ENCODE measurements around the gene FDPS.

Gene FDPS

DNA sequence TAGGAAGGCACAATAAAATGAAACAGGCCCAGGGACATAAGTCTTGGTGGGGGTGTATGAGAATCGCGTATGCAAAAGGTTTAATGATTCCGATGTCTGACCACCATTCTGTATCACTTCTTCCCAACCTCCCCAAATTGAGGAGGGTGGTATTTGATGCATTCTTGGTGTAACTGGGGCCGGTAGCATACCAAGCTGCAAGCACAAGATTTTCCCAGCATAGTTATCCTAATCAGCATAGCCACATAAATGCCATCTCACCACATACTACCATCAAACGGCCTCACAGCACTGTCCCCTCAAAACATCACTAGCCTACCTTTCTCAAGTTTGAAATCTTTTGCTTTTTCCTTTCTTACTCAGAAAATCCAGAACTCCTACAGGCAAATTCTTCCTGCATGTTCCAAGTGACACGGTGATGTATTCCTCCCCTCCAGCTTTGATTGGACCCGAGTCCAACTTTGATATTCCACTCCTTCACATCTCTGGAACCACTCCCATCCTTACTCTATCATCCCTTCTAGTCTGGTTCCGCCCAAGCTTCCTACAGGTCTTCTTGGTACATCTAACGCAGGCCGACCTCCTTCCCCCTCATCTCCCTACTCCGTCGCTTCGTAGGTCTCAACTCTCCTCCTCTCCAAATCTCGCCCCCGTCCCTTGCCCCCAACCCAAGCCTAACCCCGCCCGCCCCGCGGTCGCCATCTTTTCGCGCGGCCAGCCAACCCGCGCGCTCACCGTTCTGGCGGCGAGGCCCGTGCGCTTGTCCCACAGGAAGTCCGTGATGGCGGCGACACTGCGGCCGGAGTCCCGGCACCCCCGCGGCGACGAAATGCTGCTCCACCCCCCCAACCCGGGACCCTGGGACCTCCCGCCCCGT lies 36.0 kb upstream of the FDPS start (continued):
- TF ChIP-seq, protein P1, sequence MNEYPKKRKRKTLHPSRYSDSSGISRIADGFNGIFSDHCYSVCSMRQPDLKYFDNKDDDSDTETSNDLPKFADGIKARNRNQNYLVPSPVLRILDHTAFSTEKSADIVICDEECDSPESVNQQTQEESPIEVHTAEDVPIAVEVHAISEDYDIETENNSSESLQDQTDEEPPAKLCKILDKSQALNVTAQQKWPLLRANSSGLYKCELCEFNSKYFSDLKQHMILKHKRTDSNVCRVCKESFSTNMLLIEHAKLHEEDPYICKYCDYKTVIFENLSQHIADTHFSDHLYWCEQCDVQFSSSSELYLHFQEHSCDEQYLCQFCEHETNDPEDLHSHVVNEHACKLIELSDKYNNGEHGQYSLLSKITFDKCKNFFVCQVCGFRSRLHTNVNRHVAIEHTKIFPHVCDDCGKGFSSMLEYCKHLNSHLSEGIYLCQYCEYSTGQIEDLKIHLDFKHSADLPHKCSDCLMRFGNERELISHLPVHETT (tag by site-specific recombination; IDR thresholded peaks at IDR 0.05), result peak; percentile 57; the same call in 1 of the 2 replicates
- peak; percentile 81; the same call in 1 of the 2 replicates for TF ChIP-seq KLF7 (tag by site-specific recombination; IDR thresholded peaks at IDR 0.05; ENCODE audit: borderline replicate concordance)
- TF ChIP-seq, protein P2, sequence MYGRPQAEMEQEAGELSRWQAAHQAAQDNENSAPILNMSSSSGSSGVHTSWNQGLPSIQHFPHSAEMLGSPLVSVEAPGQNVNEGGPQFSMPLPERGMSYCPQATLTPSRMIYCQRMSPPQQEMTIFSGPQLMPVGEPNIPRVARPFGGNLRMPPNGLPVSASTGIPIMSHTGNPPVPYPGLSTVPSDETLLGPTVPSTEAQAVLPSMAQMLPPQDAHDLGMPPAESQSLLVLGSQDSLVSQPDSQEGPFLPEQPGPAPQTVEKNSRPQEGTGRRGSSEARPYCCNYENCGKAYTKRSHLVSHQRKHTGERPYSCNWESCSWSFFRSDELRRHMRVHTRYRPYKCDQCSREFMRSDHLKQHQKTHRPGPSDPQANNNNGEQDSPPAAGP (tag by site-specific recombination; IDR thresholded peaks at IDR 0.05), result peak; percentile 79; the same call in 1 of the 2 replicates
- TF ChIP-seq ZNF843 (tag by site-specific recombination; IDR thresholded peaks at IDR 0.05), result 0 out of 2 replicates have a peak, but pooled peaks have one; percentile 9
- 0 out of 2 replicates have a peak, but pooled peaks have one; percentile 28 for TF ChIP-seq KLF16 (tag by site-specific recombination; IDR thresholded peaks at IDR 0.05)
- peak; percentile 68 for TF ChIP-seq ZBTB48 (tag by site-specific recombination; IDR thresholded peaks at IDR 0.05)
- TF ChIP-seq, protein P3, sequence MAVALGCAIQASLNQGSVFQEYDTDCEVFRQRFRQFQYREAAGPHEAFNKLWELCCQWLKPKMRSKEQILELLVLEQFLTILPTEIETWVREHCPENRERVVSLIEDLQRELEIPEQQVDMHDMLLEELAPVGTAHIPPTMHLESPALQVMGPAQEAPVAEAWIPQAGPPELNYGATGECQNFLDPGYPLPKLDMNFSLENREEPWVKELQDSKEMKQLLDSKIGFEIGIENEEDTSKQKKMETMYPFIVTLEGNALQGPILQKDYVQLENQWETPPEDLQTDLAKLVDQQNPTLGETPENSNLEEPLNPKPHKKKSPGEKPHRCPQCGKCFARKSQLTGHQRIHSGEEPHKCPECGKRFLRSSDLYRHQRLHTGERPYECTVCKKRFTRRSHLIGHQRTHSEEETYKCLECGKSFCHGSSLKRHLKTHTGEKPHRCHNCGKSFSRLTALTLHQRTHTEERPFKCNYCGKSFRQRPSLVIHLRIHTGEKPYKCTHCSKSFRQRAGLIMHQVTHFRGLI (tag by site-specific recombination; IDR thresholded peaks at IDR 0.05), result 0 out of 2 replicates have a peak, but pooled peaks have one; percentile 45
- TF ChIP-seq, protein P4, sequence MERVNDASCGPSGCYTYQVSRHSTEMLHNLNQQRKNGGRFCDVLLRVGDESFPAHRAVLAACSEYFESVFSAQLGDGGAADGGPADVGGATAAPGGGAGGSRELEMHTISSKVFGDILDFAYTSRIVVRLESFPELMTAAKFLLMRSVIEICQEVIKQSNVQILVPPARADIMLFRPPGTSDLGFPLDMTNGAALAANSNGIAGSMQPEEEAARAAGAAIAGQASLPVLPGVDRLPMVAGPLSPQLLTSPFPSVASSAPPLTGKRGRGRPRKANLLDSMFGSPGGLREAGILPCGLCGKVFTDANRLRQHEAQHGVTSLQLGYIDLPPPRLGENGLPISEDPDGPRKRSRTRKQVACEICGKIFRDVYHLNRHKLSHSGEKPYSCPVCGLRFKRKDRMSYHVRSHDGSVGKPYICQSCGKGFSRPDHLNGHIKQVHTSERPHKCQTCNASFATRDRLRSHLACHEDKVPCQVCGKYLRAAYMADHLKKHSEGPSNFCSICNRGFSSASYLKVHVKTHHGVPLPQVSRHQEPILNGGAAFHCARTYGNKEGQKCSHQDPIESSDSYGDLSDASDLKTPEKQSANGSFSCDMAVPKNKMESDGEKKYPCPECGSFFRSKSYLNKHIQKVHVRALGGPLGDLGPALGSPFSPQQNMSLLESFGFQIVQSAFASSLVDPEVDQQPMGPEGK (tag by site-specific recombination; IDR thresholded peaks at IDR 0.05), result peak; percentile 82
- no peak for TF ChIP-seq ZNF660 (tag by site-specific recombination; IDR thresholded peaks at IDR 0.05)
- 0 out of 2 replicates have a peak, but pooled peaks have one; percentile 23 for TF ChIP-seq ZEB2 (tag by site-specific recombination; IDR thresholded peaks at IDR 0.05)
- no peak for TF ChIP-seq ZNF510 (tag by site-specific recombination; IDR thresholded peaks at IDR 0.05; ENCODE audit: insufficient replicate concordance)
- peak; percentile 71 for TF ChIP-seq SCRT2 (tag by site-specific recombination; IDR thresholded peaks at IDR 0.05)
- TF ChIP-seq, protein P5, sequence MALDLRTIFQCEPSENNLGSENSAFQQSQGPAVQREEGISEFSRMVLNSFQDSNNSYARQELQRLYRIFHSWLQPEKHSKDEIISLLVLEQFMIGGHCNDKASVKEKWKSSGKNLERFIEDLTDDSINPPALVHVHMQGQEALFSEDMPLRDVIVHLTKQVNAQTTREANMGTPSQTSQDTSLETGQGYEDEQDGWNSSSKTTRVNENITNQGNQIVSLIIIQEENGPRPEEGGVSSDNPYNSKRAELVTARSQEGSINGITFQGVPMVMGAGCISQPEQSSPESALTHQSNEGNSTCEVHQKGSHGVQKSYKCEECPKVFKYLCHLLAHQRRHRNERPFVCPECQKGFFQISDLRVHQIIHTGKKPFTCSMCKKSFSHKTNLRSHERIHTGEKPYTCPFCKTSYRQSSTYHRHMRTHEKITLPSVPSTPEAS (tag by site-specific recombination; IDR thresholded peaks at IDR 0.05), result no peak
- TF ChIP-seq ZNF2 (tag by site-specific recombination; IDR thresholded peaks at IDR 0.05), result no peak
- TF ChIP-seq, protein P6, sequence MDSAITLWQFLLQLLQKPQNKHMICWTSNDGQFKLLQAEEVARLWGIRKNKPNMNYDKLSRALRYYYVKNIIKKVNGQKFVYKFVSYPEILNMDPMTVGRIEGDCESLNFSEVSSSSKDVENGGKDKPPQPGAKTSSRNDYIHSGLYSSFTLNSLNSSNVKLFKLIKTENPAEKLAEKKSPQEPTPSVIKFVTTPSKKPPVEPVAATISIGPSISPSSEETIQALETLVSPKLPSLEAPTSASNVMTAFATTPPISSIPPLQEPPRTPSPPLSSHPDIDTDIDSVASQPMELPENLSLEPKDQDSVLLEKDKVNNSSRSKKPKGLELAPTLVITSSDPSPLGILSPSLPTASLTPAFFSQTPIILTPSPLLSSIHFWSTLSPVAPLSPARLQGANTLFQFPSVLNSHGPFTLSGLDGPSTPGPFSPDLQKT (IDR thresholded peaks at IDR 0.05; ENCODE audit: borderline replicate concordance, low read depth, low read length), result no peak
- TF ChIP-seq, protein P7, sequence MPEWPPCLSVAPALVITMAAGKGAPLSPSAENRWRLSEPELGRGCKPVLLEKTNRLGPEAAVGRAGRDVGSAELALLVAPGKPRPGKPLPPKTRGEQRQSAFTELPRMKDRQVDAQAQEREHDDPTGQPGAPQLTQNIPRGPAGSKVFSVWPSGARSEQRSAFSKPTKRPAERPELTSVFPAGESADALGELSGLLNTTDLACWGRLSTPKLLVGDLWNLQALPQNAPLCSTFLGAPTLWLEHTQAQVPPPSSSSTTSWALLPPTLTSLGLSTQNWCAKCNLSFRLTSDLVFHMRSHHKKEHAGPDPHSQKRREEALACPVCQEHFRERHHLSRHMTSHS (tag by site-specific recombination; IDR thresholded peaks at IDR 0.05), result no peak
- TF ChIP-seq ZNF335 (tag by site-specific recombination; conservative IDR thresholded peaks at IDR 0.05), result peak; percentile 57
- no peak for TF ChIP-seq ZBTB17 (tag by site-specific recombination; IDR thresholded peaks at IDR 0.05)
- TF ChIP-seq, protein P8, sequence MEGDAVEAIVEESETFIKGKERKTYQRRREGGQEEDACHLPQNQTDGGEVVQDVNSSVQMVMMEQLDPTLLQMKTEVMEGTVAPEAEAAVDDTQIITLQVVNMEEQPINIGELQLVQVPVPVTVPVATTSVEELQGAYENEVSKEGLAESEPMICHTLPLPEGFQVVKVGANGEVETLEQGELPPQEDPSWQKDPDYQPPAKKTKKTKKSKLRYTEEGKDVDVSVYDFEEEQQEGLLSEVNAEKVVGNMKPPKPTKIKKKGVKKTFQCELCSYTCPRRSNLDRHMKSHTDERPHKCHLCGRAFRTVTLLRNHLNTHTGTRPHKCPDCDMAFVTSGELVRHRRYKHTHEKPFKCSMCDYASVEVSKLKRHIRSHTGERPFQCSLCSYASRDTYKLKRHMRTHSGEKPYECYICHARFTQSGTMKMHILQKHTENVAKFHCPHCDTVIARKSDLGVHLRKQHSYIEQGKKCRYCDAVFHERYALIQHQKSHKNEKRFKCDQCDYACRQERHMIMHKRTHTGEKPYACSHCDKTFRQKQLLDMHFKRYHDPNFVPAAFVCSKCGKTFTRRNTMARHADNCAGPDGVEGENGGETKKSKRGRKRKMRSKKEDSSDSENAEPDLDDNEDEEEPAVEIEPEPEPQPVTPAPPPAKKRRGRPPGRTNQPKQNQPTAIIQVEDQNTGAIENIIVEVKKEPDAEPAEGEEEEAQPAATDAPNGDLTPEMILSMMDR (tag by site-specific recombination; IDR thresholded peaks at IDR 0.05), result no peak
- TF ChIP-seq, protein P9, sequence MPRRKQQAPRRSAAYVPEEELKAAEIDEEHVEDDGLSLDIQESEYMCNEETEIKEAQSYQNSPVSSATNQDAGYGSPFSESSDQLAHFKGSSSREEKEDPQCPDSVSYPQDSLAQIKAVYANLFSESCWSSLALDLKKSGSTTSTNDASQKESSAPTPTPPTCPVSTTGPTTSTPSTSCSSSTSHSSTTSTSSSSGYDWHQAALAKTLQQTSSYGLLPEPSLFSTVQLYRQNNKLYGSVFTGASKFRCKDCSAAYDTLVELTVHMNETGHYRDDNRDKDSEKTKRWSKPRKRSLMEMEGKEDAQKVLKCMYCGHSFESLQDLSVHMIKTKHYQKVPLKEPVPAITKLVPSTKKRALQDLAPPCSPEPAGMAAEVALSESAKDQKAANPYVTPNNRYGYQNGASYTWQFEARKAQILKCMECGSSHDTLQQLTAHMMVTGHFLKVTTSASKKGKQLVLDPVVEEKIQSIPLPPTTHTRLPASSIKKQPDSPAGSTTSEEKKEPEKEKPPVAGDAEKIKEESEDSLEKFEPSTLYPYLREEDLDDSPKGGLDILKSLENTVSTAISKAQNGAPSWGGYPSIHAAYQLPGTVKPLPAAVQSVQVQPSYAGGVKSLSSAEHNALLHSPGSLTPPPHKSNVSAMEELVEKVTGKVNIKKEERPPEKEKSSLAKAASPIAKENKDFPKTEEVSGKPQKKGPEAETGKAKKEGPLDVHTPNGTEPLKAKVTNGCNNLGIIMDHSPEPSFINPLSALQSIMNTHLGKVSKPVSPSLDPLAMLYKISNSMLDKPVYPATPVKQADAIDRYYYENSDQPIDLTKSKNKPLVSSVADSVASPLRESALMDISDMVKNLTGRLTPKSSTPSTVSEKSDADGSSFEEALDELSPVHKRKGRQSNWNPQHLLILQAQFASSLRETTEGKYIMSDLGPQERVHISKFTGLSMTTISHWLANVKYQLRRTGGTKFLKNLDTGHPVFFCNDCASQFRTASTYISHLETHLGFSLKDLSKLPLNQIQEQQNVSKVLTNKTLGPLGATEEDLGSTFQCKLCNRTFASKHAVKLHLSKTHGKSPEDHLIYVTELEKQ (tag by site-specific recombination; IDR thresholded peaks at IDR 0.05; ENCODE audit: borderline replicate concordance), result no peak
- peak; percentile 94 for TF ChIP-seq ZBTB20 (tag by site-specific recombination; IDR thresholded peaks at IDR 0.05)
- 0 out of 2 replicates have a peak, but pooled peaks have one; percentile 46 for TF ChIP-seq ZFP37 (tag by site-specific recombination; IDR thresholded peaks at IDR 0.05)

Data from HEK293 (cell line).